DND-41 (cell line): ENCODE results near the gene SNX10.

Experiments
- CTCF ChIP-seq: IDR thresholded peaks from 2 replicates; pipeline ENCODE4 v1.5.1; 2012; ENCODE audit warnings: borderline replicate concordance, low read length, moderate library complexity, mild to moderate bottlenecking; ENCODE audit not compliant: poor library complexity, severe bottlenecking; ENCODE audit errors: extremely low read depth
- EZH2 ChIP-seq: IDR thresholded peaks from 3 replicates; pipeline ENCODE4 v1.6.1; 2012; ENCODE audit warnings: borderline replicate concordance, low read depth, mild to moderate bottlenecking, moderate library complexity, low read length, inconsistent platforms; ENCODE audit not compliant: severe bottlenecking

- no peak for TF ChIP-seq CTCF
- no peak for TF ChIP-seq EZH2
These were observed 42.7 kb downstream of the SNX10 start for GRCh38 chr7:26334166-26334859.
